WTC11 (cell line): ENCODE data around the gene TAC3.
A peak's percentile ranks its signal among the peaks of the same experiment; 100 is the strongest.

Experiments
- IRF2 ChIP-seq: sonication (generic); formaldehyde crosslinking; IDR thresholded peaks from 2 replicates; pipeline ENCODE4 v1.8.0; 2022; ENCODE audit warnings: low read depth, missing genetic modification reagents, borderline replicate concordance
- JUN ChIP-seq: sonication (generic); formaldehyde crosslinking; IDR thresholded peaks from 2 replicates; pipeline ENCODE4 v1.8.0; 2023; ENCODE audit warnings: mild to moderate bottlenecking, missing genetic modification reagents
- NR3C1 ChIP-seq: sonication (generic); formaldehyde crosslinking; conservative IDR thresholded peaks from 2 replicates; pipeline ENCODE4 v1.8.1; 2023; ENCODE audit warnings: low read depth, mild to moderate bottlenecking, missing genetic modification reagents
- TEAD4 ChIP-seq: sonication (generic); formaldehyde crosslinking; IDR thresholded peaks from 2 replicates; pipeline ENCODE4 v1.8.0; 2022; ENCODE audit warnings: mild to moderate bottlenecking, missing genetic modification reagents
- TF ChIP-seq, protein P1 (sequence below): fragments of 200-600 bp; IDR thresholded peaks from 2 replicates; pipeline ENCODE4 v1.8.0; 2022; ENCODE audit warnings: antibody characterized with exemption
- TF ChIP-seq, protein P2 (sequence below): sonication (generic); formaldehyde crosslinking; conservative IDR thresholded peaks from 2 replicates; pipeline ENCODE4 v1.8.1; 2022; ENCODE audit warnings: mild to moderate bottlenecking, missing genetic modification reagents
- TF ChIP-seq, protein P3 (sequence below): sonication (generic); formaldehyde crosslinking; IDR thresholded peaks from 2 replicates; pipeline ENCODE4 v1.8.1; 2022; ENCODE audit warnings: mild to moderate bottlenecking, moderate library complexity, missing genetic modification reagents
- TF ChIP-seq, protein P4 (sequence below): sonication (generic); formaldehyde crosslinking; IDR thresholded peaks from 2 replicates; pipeline ENCODE4 v1.8.1; 2023; ENCODE audit warnings: mild to moderate bottlenecking, moderate library complexity, missing genetic modification reagents
- TF ChIP-seq, protein P5 (sequence below): fragments of 250-450 bp; sonication (Bioruptor Pico); IDR thresholded peaks from 2 replicates; pipeline ENCODE4 v2.1.2; 2022; ENCODE audit warnings: mild to moderate bottlenecking, moderate library complexity

DNA sequence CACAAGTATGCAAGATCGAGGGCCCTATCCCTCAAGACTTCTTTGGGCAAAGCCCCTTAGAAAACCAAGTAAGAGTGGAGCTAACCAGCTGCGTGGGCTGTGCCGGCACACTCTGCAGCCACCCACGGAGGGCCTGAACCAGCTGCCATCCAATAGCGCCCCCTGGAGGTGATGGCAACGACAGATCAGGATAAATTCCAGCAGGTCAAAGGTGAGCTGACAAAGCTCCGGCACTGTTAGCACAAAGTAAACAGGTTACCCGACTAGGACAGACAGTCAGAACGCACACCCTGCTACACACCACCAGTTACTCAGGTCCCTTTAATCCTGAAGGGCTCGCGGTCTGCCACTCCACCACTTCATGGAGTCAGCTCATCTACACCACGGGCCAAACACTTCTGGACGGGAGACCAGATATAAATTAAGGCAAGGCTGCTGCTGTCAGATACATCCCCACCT, 14.9 kb downstream of the TAC3 start:
- no peak for TF ChIP-seq JUN (CRISPR knock-in tag)
- no peak for TF ChIP-seq NR3C1
- TF ChIP-seq, protein P1, sequence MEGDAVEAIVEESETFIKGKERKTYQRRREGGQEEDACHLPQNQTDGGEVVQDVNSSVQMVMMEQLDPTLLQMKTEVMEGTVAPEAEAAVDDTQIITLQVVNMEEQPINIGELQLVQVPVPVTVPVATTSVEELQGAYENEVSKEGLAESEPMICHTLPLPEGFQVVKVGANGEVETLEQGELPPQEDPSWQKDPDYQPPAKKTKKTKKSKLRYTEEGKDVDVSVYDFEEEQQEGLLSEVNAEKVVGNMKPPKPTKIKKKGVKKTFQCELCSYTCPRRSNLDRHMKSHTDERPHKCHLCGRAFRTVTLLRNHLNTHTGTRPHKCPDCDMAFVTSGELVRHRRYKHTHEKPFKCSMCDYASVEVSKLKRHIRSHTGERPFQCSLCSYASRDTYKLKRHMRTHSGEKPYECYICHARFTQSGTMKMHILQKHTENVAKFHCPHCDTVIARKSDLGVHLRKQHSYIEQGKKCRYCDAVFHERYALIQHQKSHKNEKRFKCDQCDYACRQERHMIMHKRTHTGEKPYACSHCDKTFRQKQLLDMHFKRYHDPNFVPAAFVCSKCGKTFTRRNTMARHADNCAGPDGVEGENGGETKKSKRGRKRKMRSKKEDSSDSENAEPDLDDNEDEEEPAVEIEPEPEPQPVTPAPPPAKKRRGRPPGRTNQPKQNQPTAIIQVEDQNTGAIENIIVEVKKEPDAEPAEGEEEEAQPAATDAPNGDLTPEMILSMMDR: peak; percentile 88
- TF ChIP-seq, protein P2, sequence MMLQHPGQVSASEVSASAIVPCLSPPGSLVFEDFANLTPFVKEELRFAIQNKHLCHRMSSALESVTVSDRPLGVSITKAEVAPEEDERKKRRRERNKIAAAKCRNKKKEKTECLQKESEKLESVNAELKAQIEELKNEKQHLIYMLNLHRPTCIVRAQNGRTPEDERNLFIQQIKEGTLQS (CRISPR knock-in tag): no peak
- TF ChIP-seq, protein P3, sequence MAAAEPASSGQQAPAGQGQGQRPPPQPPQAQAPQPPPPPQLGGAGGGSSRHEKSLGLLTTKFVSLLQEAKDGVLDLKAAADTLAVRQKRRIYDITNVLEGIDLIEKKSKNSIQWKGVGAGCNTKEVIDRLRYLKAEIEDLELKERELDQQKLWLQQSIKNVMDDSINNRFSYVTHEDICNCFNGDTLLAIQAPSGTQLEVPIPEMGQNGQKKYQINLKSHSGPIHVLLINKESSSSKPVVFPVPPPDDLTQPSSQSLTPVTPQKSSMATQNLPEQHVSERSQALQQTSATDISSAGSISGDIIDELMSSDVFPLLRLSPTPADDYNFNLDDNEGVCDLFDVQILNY (CRISPR knock-in tag): no peak
- TF ChIP-seq, protein P4, sequence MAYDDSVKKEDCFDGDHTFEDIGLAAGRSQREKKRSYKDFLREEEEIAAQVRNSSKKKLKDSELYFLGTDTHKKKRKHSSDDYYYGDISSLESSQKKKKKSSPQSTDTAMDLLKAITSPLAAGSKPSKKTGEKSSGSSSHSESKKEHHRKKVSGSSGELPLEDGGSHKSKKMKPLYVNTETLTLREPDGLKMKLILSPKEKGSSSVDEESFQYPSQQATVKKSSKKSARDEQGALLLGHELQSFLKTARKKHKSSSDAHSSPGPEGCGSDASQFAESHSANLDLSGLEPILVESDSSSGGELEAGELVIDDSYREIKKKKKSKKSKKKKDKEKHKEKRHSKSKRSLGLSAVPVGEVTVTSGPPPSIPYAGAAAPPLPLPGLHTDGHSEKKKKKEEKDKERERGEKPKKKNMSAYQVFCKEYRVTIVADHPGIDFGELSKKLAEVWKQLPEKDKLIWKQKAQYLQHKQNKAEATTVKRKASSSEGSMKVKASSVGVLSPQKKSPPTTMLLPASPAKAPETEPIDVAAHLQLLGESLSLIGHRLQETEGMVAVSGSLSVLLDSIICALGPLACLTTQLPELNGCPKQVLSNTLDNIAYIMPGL (CRISPR knock-in tag): peak; percentile 65; the same call in 1 of the 2 replicates
- TF ChIP-seq, protein P5, sequence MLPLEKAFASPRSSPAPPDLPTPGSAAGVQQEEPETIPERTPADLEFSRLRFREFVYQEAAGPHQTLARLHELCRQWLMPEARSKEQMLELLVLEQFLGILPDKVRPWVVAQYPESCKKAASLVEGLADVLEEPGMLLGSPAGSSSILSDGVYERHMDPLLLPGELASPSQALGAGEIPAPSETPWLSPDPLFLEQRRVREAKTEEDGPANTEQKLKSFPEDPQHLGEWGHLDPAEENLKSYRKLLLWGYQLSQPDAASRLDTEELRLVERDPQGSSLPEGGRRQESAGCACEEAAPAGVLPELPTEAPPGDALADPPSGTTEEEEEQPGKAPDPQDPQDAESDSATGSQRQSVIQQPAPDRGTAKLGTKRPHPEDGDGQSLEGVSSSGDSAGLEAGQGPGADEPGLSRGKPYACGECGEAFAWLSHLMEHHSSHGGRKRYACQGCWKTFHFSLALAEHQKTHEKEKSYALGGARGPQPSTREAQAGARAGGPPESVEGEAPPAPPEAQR (CRISPR knock-in tag): no peak
- TF ChIP-seq IRF2 (CRISPR knock-in tag): no peak
- TF ChIP-seq TEAD4 (CRISPR knock-in tag): no peak
